ENCODE measurements around the gene CABLES2.
"Not testable (repeated sequence)": the region's sequence is repeated elsewhere in the genome, so short reads cannot be mapped to it uniquely, and the experiment has no call there.

The CABLES2 gene

GRCh38 chr20:62376112-62377063, 30.7 kb downstream of the CABLES2 start:
- no peak overlapping the region for H2AFZ ChIP-seq (ENCODE audit: low read length)
- peaks cover 2% of the 10 kb centered on the region; the same call in 1 of the 2 replicates for H3K36me3 ChIP-seq (ENCODE audit: insufficient read depth, low read length)
- no peak overlapping the region for H3K4me2 ChIP-seq (ENCODE audit: low read length)
- no peak overlapping the region for H3K27ac ChIP-seq (ENCODE audit: low read depth, low read length, poor library complexity, severe bottlenecking)
- no peak overlapping the region for H3K4me3 ChIP-seq (ENCODE audit: low read depth, low read length, poor library complexity, severe bottlenecking)
- H3K27me3 ChIP-seq (ENCODE audit: insufficient read depth, low read length) = no peaks in the 10 kb centered on the region
- no peak overlapping the region for H3K9ac ChIP-seq (ENCODE audit: low read length)
- H3K4me1 ChIP-seq (ENCODE audit: insufficient read depth, low read length, severe bottlenecking) = no peaks in the 10 kb centered on the region
- H3F3A ChIP-seq (ENCODE audit: insufficient read depth, low read length) = no peaks in the 10 kb centered on the region
- no peaks in the 10 kb centered on the region for H3K9me3 ChIP-seq (ENCODE audit: low read length)
- no peaks in the 10 kb centered on the region for H3K9me2 ChIP-seq (ENCODE audit: low read depth, low read length)
- H4K20me1 ChIP-seq (ENCODE audit: insufficient read depth, low read length) = no peaks in the 10 kb centered on the region
- H3K79me2 ChIP-seq (ENCODE audit: insufficient read depth, low read length) = no peaks in the 10 kb centered on the region
- no peak for TF ChIP-seq EZH2 (IDR thresholded peaks at IDR 0.05; ENCODE audit: borderline replicate concordance, low read length)
- no peak for TF ChIP-seq CTCF (IDR thresholded peaks at IDR 0.05; ENCODE audit: low read length)

GRCh38 chr20:62374331-62375152, 32.5 kb downstream of the CABLES2 start:
- TF ChIP-seq EZH2 (IDR thresholded peaks at IDR 0.05; ENCODE audit: borderline replicate concordance, low read length) (no peak), CTCF (IDR thresholded peaks at IDR 0.05; ENCODE audit: low read length) (no peak)
- Histone ChIP-seq H3K27me3 (ENCODE audit: insufficient read depth, low read length) (0 out of 2 replicates have a peak, but pooled peaks cover 5% of the 10 kb centered on the region), H4K20me1 (ENCODE audit: insufficient read depth, low read length) (no peaks in the 10 kb centered on the region), H3F3A (ENCODE audit: insufficient read depth, low read length) (no peaks in the 10 kb centered on the region), H3K9me2 (ENCODE audit: low read depth, low read length) (no peaks in the 10 kb centered on the region), H3K79me2 (ENCODE audit: insufficient read depth, low read length) (no peaks in the 10 kb centered on the region), H3K4me1 (ENCODE audit: insufficient read depth, low read length, severe bottlenecking) (no peaks in the 10 kb centered on the region), H3K4me2 (ENCODE audit: low read length) (no peak overlapping the region), H2AFZ (ENCODE audit: low read length) (no peak overlapping the region), H3K9me3 (ENCODE audit: low read length) (no peaks in the 10 kb centered on the region), H3K36me3 (ENCODE audit: insufficient read depth, low read length) (no peaks in the 10 kb centered on the region), H3K27ac (ENCODE audit: low read depth, low read length, poor library complexity, severe bottlenecking) (no peak overlapping the region), H3K9ac (ENCODE audit: low read length) (no peak overlapping the region), H3K4me3 (ENCODE audit: low read depth, low read length, poor library complexity, severe bottlenecking) (no peak overlapping the region)

DNA sequence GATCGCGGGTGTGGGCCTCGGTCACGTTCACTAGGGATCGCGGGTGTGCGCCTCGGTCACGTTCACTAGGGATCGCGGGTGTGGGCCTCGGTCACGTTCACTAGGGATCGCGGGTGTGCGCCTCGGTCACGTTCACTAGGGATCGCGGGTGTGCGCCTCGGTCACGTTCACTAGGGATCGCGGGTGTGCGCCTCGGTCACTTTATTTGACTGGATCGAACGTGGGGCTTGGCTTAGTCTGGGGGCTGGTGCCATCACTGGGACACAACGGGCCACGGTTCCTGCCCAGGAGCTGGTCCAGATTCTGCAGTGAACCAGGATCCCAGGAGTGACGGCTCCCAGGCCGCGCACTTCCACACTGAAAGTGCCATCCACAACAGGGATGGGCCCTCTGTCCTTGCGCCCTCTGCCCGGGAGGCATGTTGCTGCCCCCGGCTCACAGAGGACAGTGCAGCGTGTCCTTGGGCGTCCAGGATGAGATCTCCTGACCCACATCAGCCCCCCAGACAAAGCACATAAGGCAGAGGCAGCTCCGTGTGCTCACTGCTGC, 33.4 kb downstream of the CABLES2 start:
- not testable (repeated sequence) for H3K9ac ChIP-seq (ENCODE audit: low read length); H3K9me2 ChIP-seq (ENCODE audit: low read depth, low read length); H3K4me1 ChIP-seq (ENCODE audit: insufficient read depth, low read length, severe bottlenecking); H3K9me3 ChIP-seq (ENCODE audit: low read length); H3K4me3 ChIP-seq (ENCODE audit: low read depth, low read length, poor library complexity, severe bottlenecking); H3K36me3 ChIP-seq (ENCODE audit: insufficient read depth, low read length); H3K27me3 ChIP-seq (ENCODE audit: insufficient read depth, low read length); H3F3A ChIP-seq (ENCODE audit: insufficient read depth, low read length); H3K4me2 ChIP-seq (ENCODE audit: low read length); H3K79me2 ChIP-seq (ENCODE audit: insufficient read depth, low read length); H2AFZ ChIP-seq (ENCODE audit: low read length); H3K27ac ChIP-seq (ENCODE audit: low read depth, low read length, poor library complexity, severe bottlenecking); H4K20me1 ChIP-seq (ENCODE audit: insufficient read depth, low read length)

Measured in OCI-LY1 (cell line).